ENCODE data around the gene PPBP. TPM values are rescaled to one million over a fixed set of nuclear protein-coding genes. Genes with fewer than 3 reads are reported as not detected.
A peak's percentile ranks its signal among the peaks of the same experiment; 100 is the strongest.

PPBP gene
- total RNA-seq, 1 donor from 2014 or later, result not detected

DNA sequence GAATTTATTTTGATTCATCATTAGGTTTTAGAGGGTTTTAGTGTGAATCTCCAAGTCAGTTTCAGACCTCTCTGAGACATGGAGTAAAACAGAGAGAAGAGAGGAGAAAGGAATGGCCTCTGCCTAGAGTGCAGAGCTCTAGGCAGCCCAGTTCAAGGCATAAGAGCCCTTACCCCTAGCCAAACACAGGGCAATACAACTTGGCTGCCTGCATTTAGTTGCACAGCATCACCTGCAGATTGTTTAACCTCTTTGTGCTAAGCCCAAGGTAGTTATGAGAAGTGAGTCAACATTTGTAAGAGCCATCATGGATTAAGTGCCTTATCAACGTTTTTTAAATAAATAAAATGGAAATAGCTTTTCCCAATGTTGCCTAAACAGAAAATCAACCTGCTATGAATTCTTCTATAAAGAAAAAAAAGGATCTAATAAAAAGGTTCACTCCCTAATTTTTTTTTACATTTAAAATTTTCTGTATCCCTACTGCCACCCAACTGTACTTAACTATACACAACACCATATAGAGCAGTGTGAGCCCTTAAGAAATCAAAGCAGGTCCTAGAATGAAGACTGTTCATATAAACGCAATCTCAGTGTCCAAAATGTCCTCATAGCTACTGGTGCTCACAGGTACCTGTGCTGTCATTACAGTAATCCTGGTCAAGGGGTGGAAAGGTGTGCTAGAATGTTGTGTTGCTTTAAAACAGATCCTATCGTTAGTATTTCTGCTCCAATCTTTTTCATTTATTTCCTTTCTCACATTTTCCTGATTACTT, 42.1 kb downstream of the PPBP start:
- Histone ChIP-seq H3K9me3 (no peaks in the 10 kb centered on the region), H3K27ac (no peak overlapping the region), H3K4me1 (peaks cover 12% of the 10 kb centered on the region), H3K36me3 (no peaks in the 10 kb centered on the region), H3K4me3 (no peak overlapping the region), H3K27me3 (no peaks in the 10 kb centered on the region)
- TF ChIP-seq POLR2A (IDR thresholded peaks at IDR 0.05), result no peak
- no peak for TF ChIP-seq POLR2AphosphoS5 (IDR thresholded peaks at IDR 0.05; ENCODE audit: insufficient read depth in 1 of 2, low read depth in 1 of 2)
- TF ChIP-seq, protein P1, sequence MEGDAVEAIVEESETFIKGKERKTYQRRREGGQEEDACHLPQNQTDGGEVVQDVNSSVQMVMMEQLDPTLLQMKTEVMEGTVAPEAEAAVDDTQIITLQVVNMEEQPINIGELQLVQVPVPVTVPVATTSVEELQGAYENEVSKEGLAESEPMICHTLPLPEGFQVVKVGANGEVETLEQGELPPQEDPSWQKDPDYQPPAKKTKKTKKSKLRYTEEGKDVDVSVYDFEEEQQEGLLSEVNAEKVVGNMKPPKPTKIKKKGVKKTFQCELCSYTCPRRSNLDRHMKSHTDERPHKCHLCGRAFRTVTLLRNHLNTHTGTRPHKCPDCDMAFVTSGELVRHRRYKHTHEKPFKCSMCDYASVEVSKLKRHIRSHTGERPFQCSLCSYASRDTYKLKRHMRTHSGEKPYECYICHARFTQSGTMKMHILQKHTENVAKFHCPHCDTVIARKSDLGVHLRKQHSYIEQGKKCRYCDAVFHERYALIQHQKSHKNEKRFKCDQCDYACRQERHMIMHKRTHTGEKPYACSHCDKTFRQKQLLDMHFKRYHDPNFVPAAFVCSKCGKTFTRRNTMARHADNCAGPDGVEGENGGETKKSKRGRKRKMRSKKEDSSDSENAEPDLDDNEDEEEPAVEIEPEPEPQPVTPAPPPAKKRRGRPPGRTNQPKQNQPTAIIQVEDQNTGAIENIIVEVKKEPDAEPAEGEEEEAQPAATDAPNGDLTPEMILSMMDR (IDR thresholded peaks at IDR 0.05), result no peak
- intact Hi-C loops (cut with DNase I), result no loop called here
- DNase-seq (ENCODE audit: extremely low spot score in 2 of 2), result no peak

- intact Hi-C loops (cut with DNase I), result no loop called here
- Histone ChIP-seq H3K9me3 (no peaks in the 10 kb centered on the region), H3K36me3 (no peaks in the 10 kb centered on the region), H3K27ac (no peak overlapping the region), H3K4me1 (peaks cover 12% of the 10 kb centered on the region), H3K27me3 (no peaks in the 10 kb centered on the region), H3K4me3 (no peak overlapping the region)
- TF ChIP-seq POLR2AphosphoS5 (IDR thresholded peaks at IDR 0.05; ENCODE audit: insufficient read depth in 1 of 2, low read depth in 1 of 2) (no peak), POLR2A (IDR thresholded peaks at IDR 0.05) (no peak)
- TF ChIP-seq, protein P1 (IDR thresholded peaks at IDR 0.05), result no peak
- no peak for DNase-seq (ENCODE audit: extremely low spot score in 2 of 2)
Observed at GRCh38 chr4:73945140-73945539, 42.9 kb downstream of the PPBP start.

DNA sequence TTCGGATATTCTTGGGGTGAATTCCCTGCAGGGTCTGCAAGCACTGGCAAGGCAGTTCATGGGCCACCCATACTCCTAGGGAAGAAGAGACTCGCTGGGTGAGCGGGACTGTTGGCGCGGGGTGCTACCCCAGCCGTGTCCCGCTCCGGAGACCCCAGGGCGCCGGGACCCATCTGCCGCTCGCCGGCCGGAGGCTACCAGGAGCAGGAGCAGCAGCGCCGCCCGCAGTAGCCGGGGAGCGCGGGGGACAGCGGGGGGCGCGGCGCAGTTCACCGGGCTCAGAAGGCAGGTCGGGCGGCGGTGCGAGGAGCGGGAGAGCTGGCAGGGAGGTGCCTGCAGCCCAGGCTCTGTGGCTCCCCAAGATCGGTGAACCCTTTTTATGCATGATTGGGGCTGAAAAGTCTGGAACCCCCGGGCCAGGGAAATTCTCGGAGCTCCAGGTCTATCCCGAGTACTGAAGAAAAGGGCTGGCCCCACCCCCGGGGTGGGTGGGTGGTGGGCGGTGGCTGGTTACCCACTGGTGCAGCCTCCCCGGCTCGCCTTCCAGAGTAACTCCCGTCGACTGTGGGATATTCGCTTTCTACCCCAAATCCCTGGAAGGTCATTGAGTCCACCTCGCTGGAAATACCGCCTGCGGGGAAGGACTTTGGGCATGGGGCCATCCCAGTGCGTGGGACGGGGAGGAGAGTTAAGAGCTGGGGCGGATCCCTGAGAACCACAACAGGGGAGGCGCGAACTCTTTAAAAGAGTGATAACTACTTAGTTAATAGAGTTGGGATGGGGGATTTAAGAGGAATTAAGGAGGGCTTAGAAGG, 43.7 kb downstream of the PPBP start:
- H3K27ac ChIP-seq, result no peak overlapping the region
- H3K9me3 ChIP-seq, result no peaks in the 10 kb centered on the region
- no peaks in the 10 kb centered on the region for H3K36me3 ChIP-seq
- DNase-seq (ENCODE audit: extremely low spot score in 2 of 2), result no peak
- peak overlapping the region; percentile 18 to 22 for H3K4me3 ChIP-seq
- intact Hi-C loops (cut with DNase I), result no loop called here
- no peak for TF ChIP-seq POLR2A (IDR thresholded peaks at IDR 0.05)
- TF ChIP-seq, protein P1 (IDR thresholded peaks at IDR 0.05), result no peak
- TF ChIP-seq POLR2AphosphoS5 (IDR thresholded peaks at IDR 0.05; ENCODE audit: insufficient read depth in 1 of 2, low read depth in 1 of 2), result no peak
- no peaks in the 10 kb centered on the region for H3K27me3 ChIP-seq
- peaks cover 12% of the 10 kb centered on the region for H3K4me1 ChIP-seq

DNA sequence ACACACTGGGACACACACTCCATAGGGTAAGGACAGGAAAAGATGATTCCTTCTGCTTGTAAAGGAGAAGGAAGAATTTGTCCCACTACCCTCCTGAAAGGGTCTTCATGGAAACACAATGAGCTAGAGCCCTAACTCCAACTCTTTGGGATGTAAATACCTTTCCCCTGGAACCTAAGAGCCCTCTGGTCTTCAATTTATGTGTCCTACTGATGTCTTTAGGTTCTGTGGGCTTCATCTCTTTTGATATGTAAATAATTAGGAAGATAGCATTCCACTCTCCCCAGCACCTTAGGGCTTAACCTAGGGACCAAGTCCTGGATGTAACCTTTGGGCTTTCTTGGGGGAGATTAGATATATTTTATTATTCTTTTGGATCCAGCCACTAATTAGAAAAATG, 44.4 kb downstream of the PPBP start:
- Histone ChIP-seq H3K36me3 (no peaks in the 10 kb centered on the region), H3K4me3 (no peak overlapping the region), H3K27me3 (no peaks in the 10 kb centered on the region), H3K4me1 (peaks cover 12% of the 10 kb centered on the region), H3K27ac (no peak overlapping the region), H3K9me3 (no peaks in the 10 kb centered on the region)
- no peak for DNase-seq (ENCODE audit: extremely low spot score in 2 of 2)
- intact Hi-C loops (cut with DNase I), result no loop called here
- TF ChIP-seq POLR2AphosphoS5 (IDR thresholded peaks at IDR 0.05; ENCODE audit: insufficient read depth in 1 of 2, low read depth in 1 of 2), result no peak
- no peak for TF ChIP-seq POLR2A (IDR thresholded peaks at IDR 0.05)
- TF ChIP-seq, protein P1 (IDR thresholded peaks at IDR 0.05), result no peak
